GM12864 (cell line): Measurements from ENCODE around the gene PVALEF.
"Not testable (repeated sequence)": the region's sequence is repeated elsewhere in the genome, so short reads cannot be mapped to it uniquely, and the experiment has no call there.

Experiments
- DNase-seq: peaks from one replicate; pipeline ENCODE4 v3.0.0-alpha.2; 2011; ENCODE audit warnings: low read depth
- H3K4me3 ChIP-seq: 2 replicates; pipeline ENCODE4 v1.5.1; 2011; ENCODE audit warnings: mild to moderate bottlenecking, low read depth, low read length, control low read depth
- CTCF ChIP-seq: IDR thresholded peaks from 2 replicates; pipeline ENCODE4 v1.5.1; 2011; ENCODE audit warnings: low read depth, mild to moderate bottlenecking, moderate library complexity, low read length, control low read depth, inconsistent platforms; ENCODE audit errors: missing control alignments

The PVALEF gene

GRCh38 chr17:81151278-81151677, 14.0 kb upstream of the PVALEF start:
- no peak for TF ChIP-seq CTCF
- no peak for DNase-seq

GRCh38 chr17:81152288-81152828, 12.9 kb upstream of the PVALEF start:
- no peak for TF ChIP-seq CTCF
- H3K4me3 ChIP-seq: no peak overlapping the region
- DNase-seq: no peak

More at GRCh38 chr17:81151278-81151677, 14.0 kb upstream of the PVALEF start:
- no peak overlapping the region for H3K4me3 ChIP-seq

- DNase-seq: no peak
- H3K4me3 ChIP-seq: no peak overlapping the region
- TF ChIP-seq CTCF: no peak
Measured at GRCh38 chr17:81153340-81153803, 11.9 kb upstream of the PVALEF start.

GRCh38 chr17:81154016-81154415, 11.3 kb upstream of the PVALEF start:
- H3K4me3 ChIP-seq, DNase-seq: not testable (repeated sequence)

GRCh38 chr17:81154961-81155360, 10.3 kb upstream of the PVALEF start:
- no peak overlapping the region for H3K4me3 ChIP-seq
- DNase-seq: no peak
- no peak for TF ChIP-seq CTCF

GRCh38 chr17:81156866-81157805, 8.2 kb upstream of the PVALEF start:
- TF ChIP-seq CTCF: no peak
- no peak for DNase-seq
- no peak overlapping the region for H3K4me3 ChIP-seq

- no peak for TF ChIP-seq CTCF
- no peak for DNase-seq
Measured at GRCh38 chr17:81157848-81158687, 7.2 kb upstream of the PVALEF start.

More at GRCh38 chr17:81157848-81158687, 7.2 kb upstream of the PVALEF start:
- no peak overlapping the region for H3K4me3 ChIP-seq
